Measurements from ENCODE around the gene LYPLAL1.

DNA sequence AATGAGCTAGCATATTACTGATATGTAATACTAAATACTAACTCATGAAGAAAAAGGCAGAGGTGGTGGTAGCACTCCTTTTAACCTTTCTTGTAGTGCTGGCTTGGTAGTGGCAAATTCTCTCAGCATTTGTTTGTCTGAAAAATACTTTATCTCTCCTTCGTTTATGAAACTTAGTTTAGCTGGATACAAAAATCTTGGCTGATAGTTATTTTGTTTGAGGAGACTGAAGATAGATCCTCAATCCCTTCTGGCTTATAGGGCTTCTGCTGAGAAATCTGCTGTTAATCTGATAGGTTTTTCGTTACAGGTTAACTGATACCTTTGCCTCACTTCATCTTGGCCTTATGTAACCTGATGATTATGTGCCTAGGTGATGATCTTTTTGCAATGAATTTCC lies 87.8 kb downstream of the LYPLAL1 start:
- TF ChIP-seq POLR2A (IDR thresholded peaks at IDR 0.05; ENCODE audit: insufficient read depth in 1 of 2, low read depth in 2 of 2, low read length in 2 of 2) (no peak), HDAC2 (CRISPR knock-in tag; IDR thresholded peaks at IDR 0.05) (no peak), ASH2L (IDR thresholded peaks at IDR 0.05; ENCODE audit: insufficient read length, low read depth, low read length) (no peak), SP1 (IDR thresholded peaks at IDR 0.05) (no peak), SP1 (CRISPR knock-in tag; IDR thresholded peaks at IDR 0.05) (no peak)
- TF ChIP-seq, protein P1, sequence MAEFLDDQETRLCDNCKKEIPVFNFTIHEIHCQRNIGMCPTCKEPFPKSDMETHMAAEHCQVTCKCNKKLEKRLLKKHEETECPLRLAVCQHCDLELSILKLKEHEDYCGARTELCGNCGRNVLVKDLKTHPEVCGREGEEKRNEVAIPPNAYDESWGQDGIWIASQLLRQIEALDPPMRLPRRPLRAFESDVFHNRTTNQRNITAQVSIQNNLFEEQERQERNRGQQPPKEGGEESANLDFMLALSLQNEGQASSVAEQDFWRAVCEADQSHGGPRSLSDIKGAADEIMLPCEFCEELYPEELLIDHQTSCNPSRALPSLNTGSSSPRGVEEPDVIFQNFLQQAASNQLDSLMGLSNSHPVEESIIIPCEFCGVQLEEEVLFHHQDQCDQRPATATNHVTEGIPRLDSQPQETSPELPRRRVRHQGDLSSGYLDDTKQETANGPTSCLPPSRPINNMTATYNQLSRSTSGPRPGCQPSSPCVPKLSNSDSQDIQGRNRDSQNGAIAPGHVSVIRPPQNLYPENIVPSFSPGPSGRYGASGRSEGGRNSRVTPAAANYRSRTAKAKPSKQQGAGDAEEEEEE (CRISPR knock-in tag; IDR thresholded peaks at IDR 0.05; ENCODE audit: borderline replicate concordance), result no peak
